ENCODE measurements around the gene RUNX1.

RUNX1 gene

GRCh38 chr21:34922479-34922878 lies 126.6 kb downstream of the RUNX1 start:
- no peak for FAIRE-seq
- TF ChIP-seq POLR2AphosphoS5 (IDR thresholded peaks at IDR 0.05; ENCODE audit: low read depth, low read length) (no peak), TAF1 (IDR thresholded peaks at IDR 0.05; ENCODE audit: borderline replicate concordance, low read depth, low read length) (no peak)
- no peak for DNase-seq (ENCODE audit: insufficient read length)

- no peak for DNase-seq (ENCODE audit: insufficient read length)
- FAIRE-seq, result no peak
- no peak for TF ChIP-seq POLR2AphosphoS5 (IDR thresholded peaks at IDR 0.05; ENCODE audit: low read depth, low read length)
- TF ChIP-seq POLR2A (IDR thresholded peaks at IDR 0.05; ENCODE audit: low read depth, low read length), result no peak
- no peak for TF ChIP-seq TAF1 (IDR thresholded peaks at IDR 0.05; ENCODE audit: borderline replicate concordance, low read depth, low read length)
These were observed 128.0 kb downstream of the RUNX1 start for GRCh38 chr21:34921151-34921550.

- no peak for DNase-seq (ENCODE audit: insufficient read length)
- no peak for FAIRE-seq
- TF ChIP-seq TAF1 (IDR thresholded peaks at IDR 0.05; ENCODE audit: borderline replicate concordance, low read depth, low read length), result no peak
- no peak for TF ChIP-seq POLR2A (IDR thresholded peaks at IDR 0.05; ENCODE audit: low read depth, low read length)
- no peak for TF ChIP-seq POLR2AphosphoS5 (IDR thresholded peaks at IDR 0.05; ENCODE audit: low read depth, low read length)
These were observed 129.7 kb downstream of the RUNX1 start for GRCh38 chr21:34919406-34919805.

GRCh38 chr21:34916446-34916845 lies 132.7 kb downstream of the RUNX1 start:
- TF ChIP-seq TAF1 (IDR thresholded peaks at IDR 0.05; ENCODE audit: borderline replicate concordance, low read depth, low read length) (no peak), POLR2A (IDR thresholded peaks at IDR 0.05; ENCODE audit: low read depth, low read length) (no peak), POLR2AphosphoS5 (IDR thresholded peaks at IDR 0.05; ENCODE audit: low read depth, low read length) (no peak)
- FAIRE-seq (no peak), DNase-seq (ENCODE audit: insufficient read length) (no peak)

- no peak for FAIRE-seq
- no peak for DNase-seq (ENCODE audit: insufficient read length)
- TF ChIP-seq POLR2AphosphoS5 (IDR thresholded peaks at IDR 0.05; ENCODE audit: low read depth, low read length) (no peak), POLR2A (IDR thresholded peaks at IDR 0.05; ENCODE audit: low read depth, low read length) (no peak), TAF1 (IDR thresholded peaks at IDR 0.05; ENCODE audit: borderline replicate concordance, low read depth, low read length) (no peak)
These were observed 133.7 kb downstream of the RUNX1 start for GRCh38 chr21:34915364-34915841.

- TF ChIP-seq POLR2A (IDR thresholded peaks at IDR 0.05; ENCODE audit: low read depth, low read length), result no peak
- DNase-seq (ENCODE audit: insufficient read length) (no peak), FAIRE-seq (no peak)
These were observed 134.9 kb downstream of the RUNX1 start for GRCh38 chr21:34914239-34914638.

- no peak for DNase-seq (ENCODE audit: insufficient read length)
- TF ChIP-seq POLR2AphosphoS5 (IDR thresholded peaks at IDR 0.05; ENCODE audit: low read depth, low read length) (no peak), POLR2A (IDR thresholded peaks at IDR 0.05; ENCODE audit: low read depth, low read length) (no peak), TAF1 (IDR thresholded peaks at IDR 0.05; ENCODE audit: borderline replicate concordance, low read depth, low read length) (no peak)
- FAIRE-seq, result no peak
These were observed 135.3 kb downstream of the RUNX1 start for GRCh38 chr21:34913811-34914210.

- TF ChIP-seq POLR2A (IDR thresholded peaks at IDR 0.05; ENCODE audit: low read depth, low read length), result no peak
- no peak for TF ChIP-seq TAF1 (IDR thresholded peaks at IDR 0.05; ENCODE audit: borderline replicate concordance, low read depth, low read length)
- no peak for TF ChIP-seq POLR2AphosphoS5 (IDR thresholded peaks at IDR 0.05; ENCODE audit: low read depth, low read length)
- FAIRE-seq, result peak; percentile 79
- no peak for DNase-seq (ENCODE audit: insufficient read length)
These were observed 136.8 kb downstream of the RUNX1 start for GRCh38 chr21:34912022-34912945.

- TF ChIP-seq TAF1 (IDR thresholded peaks at IDR 0.05; ENCODE audit: borderline replicate concordance, low read depth, low read length) (no peak), POLR2A (IDR thresholded peaks at IDR 0.05; ENCODE audit: low read depth, low read length) (no peak), POLR2AphosphoS5 (IDR thresholded peaks at IDR 0.05; ENCODE audit: low read depth, low read length) (no peak)
- DNase-seq (ENCODE audit: insufficient read length) (no peak), FAIRE-seq (no peak)
These were observed 137.7 kb downstream of the RUNX1 start for GRCh38 chr21:34911360-34911759.

GRCh38 chr21:34910396-34910795 lies 138.7 kb downstream of the RUNX1 start:
- DNase-seq (ENCODE audit: insufficient read length) (no peak), FAIRE-seq (no peak)
- TF ChIP-seq POLR2AphosphoS5 (IDR thresholded peaks at IDR 0.05; ENCODE audit: low read depth, low read length) (no peak), TAF1 (IDR thresholded peaks at IDR 0.05; ENCODE audit: borderline replicate concordance, low read depth, low read length) (no peak), POLR2A (IDR thresholded peaks at IDR 0.05; ENCODE audit: low read depth, low read length) (no peak)

- TF ChIP-seq TAF1 (IDR thresholded peaks at IDR 0.05; ENCODE audit: borderline replicate concordance, low read depth, low read length) (no peak), POLR2A (IDR thresholded peaks at IDR 0.05; ENCODE audit: low read depth, low read length) (no peak), POLR2AphosphoS5 (IDR thresholded peaks at IDR 0.05; ENCODE audit: low read depth, low read length) (no peak)
- no peak for DNase-seq (ENCODE audit: insufficient read length)
- FAIRE-seq, result peak; percentile 33
These were observed 139.4 kb downstream of the RUNX1 start for GRCh38 chr21:34909492-34910292.
